Endodermal cell (in vitro differentiated cells): ENCODE data around the gene HSPG2. TPM values are rescaled to one million over a fixed set of nuclear protein-coding genes. Genes with fewer than 3 reads are reported as not detected.
"Not testable (repeated sequence)": the region's sequence is repeated elsewhere in the genome, so short reads cannot be mapped to it uniquely, and the experiment has no call there.

ENCODE experiments used
- DNase-seq: peaks from one replicate; pipeline ENCODE4 v3.0.0-alpha.2; 2017
- H3K27ac ChIP-seq: 2 replicates; pipeline ENCODE4 v1.5.1; 2013; ENCODE audit warnings: mild to moderate bottlenecking, low read depth, low read length, moderate library complexity
- H3K27me3 ChIP-seq: 2 replicates; pipeline ENCODE4 v1.6.1; 2013; ENCODE audit warnings: mild to moderate bottlenecking, low read length, moderate library complexity; ENCODE audit not compliant: insufficient read depth, control insufficient read depth, poor library complexity, severe bottlenecking
- H3K36me3 ChIP-seq: 2 replicates; pipeline ENCODE4 v1.7.0; 2013; ENCODE audit warnings: mild to moderate bottlenecking, low read length, moderate library complexity; ENCODE audit not compliant: control insufficient read depth, insufficient read depth
- H3K4me1 ChIP-seq: one replicate; pipeline ENCODE4 v1.7.0; 2013; ENCODE audit warnings: low read length; ENCODE audit not compliant: control insufficient read depth, insufficient read depth
- H3K4me3 ChIP-seq: 2 replicates; pipeline ENCODE4 v1.5.1; 2013; ENCODE audit warnings: mild to moderate bottlenecking, low read length, moderate library complexity
- H3K9ac ChIP-seq: 2 replicates; pipeline ENCODE4 v1.6.1; 2013; ENCODE audit warnings: mild to moderate bottlenecking, low read length, moderate library complexity; ENCODE audit not compliant: poor library complexity, severe bottlenecking; ENCODE audit errors: extremely low read depth
- H3K9me3 ChIP-seq: 2 replicates; pipeline ENCODE4 v1.6.1; 2013; ENCODE audit warnings: mild to moderate bottlenecking, low read length, moderate library complexity; ENCODE audit not compliant: control insufficient read depth
- H3K27ac Mint-ChIP-seq: 2 replicates; pipeline ENCODE4 v1.8.0; 2020; ENCODE audit warnings: mixed read lengths
- H3K27me3 Mint-ChIP-seq: 2 replicates; pipeline ENCODE4 v1.8.0; 2021; ENCODE audit warnings: mild to moderate bottlenecking, mixed read lengths; ENCODE audit not compliant: insufficient read depth
- H3K36me3 Mint-ChIP-seq: 2 replicates; pipeline ENCODE4 v1.8.0; 2020; ENCODE audit warnings: low read depth, mixed read lengths
- H3K4me1 Mint-ChIP-seq: 2 replicates; pipeline ENCODE4 v1.8.0; 2020; ENCODE audit warnings: mixed read lengths
- H3K4me3 Mint-ChIP-seq: 2 replicates; pipeline ENCODE4 v1.8.0; 2020; ENCODE audit warnings: mild to moderate bottlenecking, moderate library complexity, mixed read lengths
- H3K9me3 Mint-ChIP-seq: 2 replicates; pipeline ENCODE4 v1.8.0; 2020; ENCODE audit warnings: mild to moderate bottlenecking, mixed read lengths
- WGBS, 2 experiments: methylation state at CpG; one replicate each; pipeline versions ENCODE4 v1.1.5 to v1.1.7; 2013; ENCODE audit warnings: missing lambda C conversion rate in 2 of 2, mixed read lengths in 1 of 2; ENCODE audit not compliant: insufficient coverage in 1 of 2, insufficient read length in 1 of 2; 5-methylcytosine and 5-hydroxymethylcytosine counted together
- total RNA-seq, 2 donors: library from RNA; stranded (reverse); fragmentation: NEBNext Ultra II Directional in 1 of 2; extraction: Animal tissue kit (Norgen Biotek cat#: 25700) in 1 of 2; gene quantifications; 2 replicates in 1 of 2; 3 replicates in 1 of 2; pipeline ENCODE4 v1.2.1, GENCODE V29; 2021
- TF ChIP-seq, protein P1 (sequence below): fragments of 200-600 bp; sonication (generic); conservative IDR thresholded peaks from 2 replicates; pipeline ENCODE4 v1.5.0; 2021; ENCODE audit warnings: antibody characterized with exemption, mild to moderate bottlenecking

HSPG2 gene
- total RNA-seq, 2 donors from 2014 or later: 222 to 227 TPM

- H3K4me1 Mint-ChIP-seq: peaks cover 31% of the 10 kb centered on the region
- WGBS, 2 experiments: 79 to 88% methylated on average over 7 to 11 of the region's 11 CpGs
- TF ChIP-seq, protein P1, sequence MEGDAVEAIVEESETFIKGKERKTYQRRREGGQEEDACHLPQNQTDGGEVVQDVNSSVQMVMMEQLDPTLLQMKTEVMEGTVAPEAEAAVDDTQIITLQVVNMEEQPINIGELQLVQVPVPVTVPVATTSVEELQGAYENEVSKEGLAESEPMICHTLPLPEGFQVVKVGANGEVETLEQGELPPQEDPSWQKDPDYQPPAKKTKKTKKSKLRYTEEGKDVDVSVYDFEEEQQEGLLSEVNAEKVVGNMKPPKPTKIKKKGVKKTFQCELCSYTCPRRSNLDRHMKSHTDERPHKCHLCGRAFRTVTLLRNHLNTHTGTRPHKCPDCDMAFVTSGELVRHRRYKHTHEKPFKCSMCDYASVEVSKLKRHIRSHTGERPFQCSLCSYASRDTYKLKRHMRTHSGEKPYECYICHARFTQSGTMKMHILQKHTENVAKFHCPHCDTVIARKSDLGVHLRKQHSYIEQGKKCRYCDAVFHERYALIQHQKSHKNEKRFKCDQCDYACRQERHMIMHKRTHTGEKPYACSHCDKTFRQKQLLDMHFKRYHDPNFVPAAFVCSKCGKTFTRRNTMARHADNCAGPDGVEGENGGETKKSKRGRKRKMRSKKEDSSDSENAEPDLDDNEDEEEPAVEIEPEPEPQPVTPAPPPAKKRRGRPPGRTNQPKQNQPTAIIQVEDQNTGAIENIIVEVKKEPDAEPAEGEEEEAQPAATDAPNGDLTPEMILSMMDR: no peak
Measured at GRCh38 chr1:21910558-21911204, 26.4 kb downstream of the HSPG2 start.

GRCh38 chr1:21909787-21910503, 27.2 kb downstream of the HSPG2 start:
- TF ChIP-seq, protein P1: no peak
- peak overlapping the region; percentile 84 for H3K27ac ChIP-seq
- H3K4me3 ChIP-seq: no peak overlapping the region
- H3K9me3 ChIP-seq: no peaks in the 10 kb centered on the region
- Mint-ChIP-seq H3K9me3 (no peaks in the 10 kb centered on the region), H3K4me3 (no peak overlapping the region), H3K36me3 (peaks cover 4% of the 10 kb centered on the region), H3K27me3 (no peaks in the 10 kb centered on the region), H3K4me1 (peaks cover 28% of the 10 kb centered on the region), H3K27ac (peak overlapping the region; percentile 92)
- no peak for DNase-seq
- peak overlapping the region; percentile 47 for H3K9ac ChIP-seq
- H3K4me1 ChIP-seq: peaks cover 22% of the 10 kb centered on the region
- 56 to 73% methylated on average over 4 to 9 of the region's 9 CpGs for WGBS, 2 experiments
- no peaks in the 10 kb centered on the region for H3K27me3 ChIP-seq
- H3K36me3 ChIP-seq: peaks cover 15% of the 10 kb centered on the region

More at GRCh38 chr1:21910558-21911204, 26.4 kb downstream of the HSPG2 start:
- Mint-ChIP-seq H3K4me3 (no peak overlapping the region), H3K27me3 (no peaks in the 10 kb centered on the region), H3K36me3 (peaks cover 4% of the 10 kb centered on the region), H3K9me3 (no peaks in the 10 kb centered on the region), H3K27ac (peak overlapping the region; percentile 92)
- no peaks in the 10 kb centered on the region for H3K9me3 ChIP-seq
- H3K27me3 ChIP-seq: no peaks in the 10 kb centered on the region
- peak overlapping the region; percentile 47 for H3K9ac ChIP-seq
- H3K27ac ChIP-seq: peak overlapping the region; percentile 84
- H3K4me3 ChIP-seq: no peak overlapping the region
- DNase-seq: no peak
- H3K36me3 ChIP-seq: peaks cover 15% of the 10 kb centered on the region
- peaks cover 25% of the 10 kb centered on the region for H3K4me1 ChIP-seq

GRCh38 chr1:21909286-21909759, 27.8 kb downstream of the HSPG2 start:
- WGBS, 2 experiments: 87% methylated on average over 1 of the region's 1 CpG; no CpG with 5 or more reads in 1 of the 2 experiments
- TF ChIP-seq, protein P1: no peak
- H3K9ac ChIP-seq: no peak overlapping the region

DNA sequence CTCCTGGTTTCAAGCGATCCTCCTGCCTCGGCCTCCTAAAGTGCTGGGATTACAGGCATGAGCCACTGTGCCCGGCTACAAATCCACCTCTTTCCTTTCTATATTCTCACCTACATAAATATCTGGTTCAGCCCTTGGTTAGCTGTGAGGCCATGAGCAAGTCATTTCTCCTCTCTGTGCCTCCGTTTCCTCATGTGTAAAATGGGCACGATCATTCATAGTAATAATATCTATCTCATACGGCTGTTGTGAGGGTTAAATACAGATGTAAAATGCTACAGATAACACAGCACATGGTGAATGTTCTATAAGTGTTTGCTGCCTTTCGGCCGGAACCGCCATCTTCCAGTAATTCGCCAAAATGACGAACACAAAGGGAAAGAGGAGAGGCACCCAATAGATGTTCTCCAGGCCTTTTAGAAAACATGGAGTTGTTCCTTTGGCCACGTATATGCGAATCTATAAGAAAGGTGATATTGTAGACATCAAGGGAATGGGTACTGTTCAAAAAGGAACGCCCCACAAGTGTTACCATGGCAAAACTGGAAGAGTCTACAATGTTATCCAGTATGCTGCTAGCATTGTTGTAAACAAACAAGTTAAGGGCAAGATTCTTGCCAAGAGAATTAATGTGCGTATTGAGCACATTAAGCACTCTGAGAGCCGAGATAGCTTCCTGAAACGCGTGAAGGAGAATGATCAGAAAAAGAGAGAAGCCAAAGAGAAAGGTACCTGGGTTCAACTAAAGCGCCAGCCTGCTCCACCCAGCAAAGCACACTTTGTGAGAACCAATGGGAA, 29.2 kb downstream of the HSPG2 start:
- peaks cover 17% of the 10 kb centered on the region for H3K4me1 Mint-ChIP-seq
- H3K27ac Mint-ChIP-seq: peak overlapping the region; percentile 53
- not testable (repeated sequence) for H3K4me3 ChIP-seq, H3K4me3 Mint-ChIP-seq, H3K9ac ChIP-seq, H3K27ac ChIP-seq, DNase-seq, H3K27me3 Mint-ChIP-seq, H3K9me3 ChIP-seq, H3K27me3 ChIP-seq, H3K9me3 Mint-ChIP-seq, H3K36me3 Mint-ChIP-seq
- WGBS, 2 experiments: 93% methylated on average over 14 to 19 of the region's 19 CpGs
- peaks cover 14% of the 10 kb centered on the region for H3K4me1 ChIP-seq
- H3K36me3 ChIP-seq: peaks cover 16% of the 10 kb centered on the region

More at GRCh38 chr1:21909286-21909759, 27.8 kb downstream of the HSPG2 start:
- Histone ChIP-seq H3K9me3 (no peaks in the 10 kb centered on the region), H3K4me1 (peaks cover 22% of the 10 kb centered on the region), H3K27me3 (no peaks in the 10 kb centered on the region), H3K4me3 (no peak overlapping the region), H3K27ac (peak overlapping the region; percentile 84), H3K36me3 (peaks cover 15% of the 10 kb centered on the region)
- DNase-seq: no peak
- Mint-ChIP-seq H3K4me3 (no peak overlapping the region), H3K27me3 (no peaks in the 10 kb centered on the region), H3K4me1 (peaks cover 28% of the 10 kb centered on the region), H3K27ac (peak overlapping the region; percentile 92), H3K9me3 (no peaks in the 10 kb centered on the region), H3K36me3 (peaks cover 5% of the 10 kb centered on the region)
